Sigmoid colon (tissue), 7 donors: ENCODE data around the gene SPP2. TPM values are rescaled to one million over a fixed set of nuclear protein-coding genes. Genes with fewer than 3 reads are reported as not detected.

ENCODE experiments used
- DNase-seq: peaks from one replicate; pipeline ENCODE4 v3.0.0-alpha.2; 2019
- H3K27ac ChIP-seq, 4 donors: fragments of 200-600 bp; sonication (generic); one replicate each; pipeline ENCODE4 v1.5.1; 2016 to 2019; ENCODE audit warnings: mild to moderate bottlenecking in 1 of 4
- H3K27me3 ChIP-seq, 3 donors: fragments of 200-600 bp; sonication (generic); one replicate each; pipeline ENCODE4 v1.5.1; 2019; ENCODE audit warnings: mild to moderate bottlenecking in 1 of 3
- H3K36me3 ChIP-seq, 4 donors: fragments of 200-600 bp; sonication (generic); one replicate each; pipeline ENCODE4 v1.5.1; 2016 to 2019
- H3K4me1 ChIP-seq, 4 donors: fragments of 200-600 bp; sonication (generic); one replicate each; pipeline ENCODE4 v1.5.1; 2017 to 2019
- H3K4me3 ChIP-seq, 4 donors: fragments of 200-600 bp; sonication (generic); one replicate each; pipeline ENCODE4 v1.5.1; 2017 to 2019; ENCODE audit warnings: mild to moderate bottlenecking in 2 of 4, moderate library complexity in 1 of 4
- H3K9me3 ChIP-seq, 4 donors: fragments of 200-600 bp in 3 of 4; sonication (generic) in 3 of 4; one replicate each; pipeline versions ENCODE4 v1.5.1 to v1.6.1; 2013 to 2019
- EP300 ChIP-seq, 4 donors: sonication (generic); formaldehyde crosslinking; IDR thresholded peaks; one replicate each; pipeline ENCODE4 v1.6.1; 2017; ENCODE audit warnings: antibody characterized with exemption in 4 of 4
- POLR2A ChIP-seq, 2 donors: fragments of 450-650 bp; IDR thresholded peaks; one replicate each; pipeline ENCODE4 v1.6.1; 2016; ENCODE audit warnings: antibody characterized with exemption in 2 of 2, mild to moderate bottlenecking in 2 of 2, moderate library complexity in 2 of 2
- POLR2AphosphoS5 ChIP-seq, 4 donors: sonication (generic); formaldehyde crosslinking; IDR thresholded peaks; one replicate each; pipeline ENCODE4 v1.6.1; 2017; ENCODE audit warnings: antibody characterized with exemption in 4 of 4
- WGBS, 2 donors: extraction: QIAGEN DNeasy Blood & Tissue Kit; methylation state at CpG; one replicate each; pipeline ENCODE4 v1.1.7; 2013; 5-methylcytosine and 5-hydroxymethylcytosine counted together
- intact Hi-C: fragments of 100-400 bp; cut with DNase I; formaldehyde crosslinking; loops from one replicate; pipeline ENCODE4 v1.15.1; 2023
- polyA plus RNA-seq, 3 donors: library from polyadenylated mRNA; stranded (reverse); fragments of 200-250 nt; gene quantifications; one replicate each; pipeline ENCODE4 v1.2.3, GENCODE V29; 2013
- total RNA-seq, 4 donors: library from RNA; depleted of rRNA; stranded (reverse); fragments of >200 nt; gene quantifications; one replicate each; pipeline ENCODE4 v1.1.0, GENCODE V29; 2016
- TF ChIP-seq, protein P1 (sequence below), 4 experiments: fragments of 450-650 bp in 3 of 4; fragments of 200-600 bp in 1 of 4; IDR thresholded peaks; one replicate each; pipeline ENCODE4 v1.5.1; 2016 to 2019; ENCODE audit warnings: antibody characterized with exemption in 4 of 4, mild to moderate bottlenecking in 3 of 4, moderate library complexity in 2 of 4
- donor health status: healthy with polysubstance abuse.
- donor health status: Bipolar disorder and iron deficiency.
- donor health status: healthy.

The SPP2 gene
- total and polyA plus RNA-seq, 7 donors: not detected

DNA sequence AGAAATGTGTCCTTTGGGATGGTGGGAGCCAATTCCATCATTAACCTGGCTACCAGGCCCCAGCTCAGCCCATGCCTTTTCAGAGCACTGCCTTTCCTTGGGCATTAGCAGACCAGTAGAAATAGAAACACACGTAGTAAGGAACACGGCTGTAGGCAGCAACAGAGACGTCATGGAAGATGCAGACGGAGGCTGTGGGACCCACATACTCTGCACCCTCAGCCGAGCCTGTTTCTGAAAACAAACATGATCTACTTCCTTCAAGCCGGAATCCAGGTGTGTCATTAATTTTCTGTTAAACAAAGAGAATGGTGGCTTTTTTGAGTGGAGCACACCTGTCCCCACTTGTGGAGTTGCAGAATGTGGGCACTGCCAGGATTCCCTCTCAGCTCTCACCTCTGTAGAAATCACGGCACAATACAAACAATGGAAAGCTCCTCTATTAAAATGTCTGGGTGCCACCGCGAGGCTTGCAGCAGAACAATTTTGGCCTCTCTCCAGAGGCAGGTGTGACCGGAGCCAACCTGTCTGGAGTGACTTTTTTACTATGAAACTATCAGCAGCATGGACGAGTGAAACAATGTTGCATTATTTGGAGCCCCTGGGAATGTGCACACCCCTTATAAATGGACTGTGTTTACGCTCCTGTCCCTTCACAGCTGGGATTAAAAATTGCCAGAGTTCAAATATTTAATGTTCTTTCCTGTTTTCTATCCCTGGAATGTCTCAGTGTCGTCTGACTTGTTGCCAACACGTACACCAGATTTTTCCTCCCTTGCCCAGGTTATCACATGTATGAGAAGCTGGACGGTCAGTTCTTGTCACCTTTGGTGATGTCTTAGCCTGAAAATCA lies 31.7 kb downstream of the SPP2 start:
- TF ChIP-seq, protein P1, sequence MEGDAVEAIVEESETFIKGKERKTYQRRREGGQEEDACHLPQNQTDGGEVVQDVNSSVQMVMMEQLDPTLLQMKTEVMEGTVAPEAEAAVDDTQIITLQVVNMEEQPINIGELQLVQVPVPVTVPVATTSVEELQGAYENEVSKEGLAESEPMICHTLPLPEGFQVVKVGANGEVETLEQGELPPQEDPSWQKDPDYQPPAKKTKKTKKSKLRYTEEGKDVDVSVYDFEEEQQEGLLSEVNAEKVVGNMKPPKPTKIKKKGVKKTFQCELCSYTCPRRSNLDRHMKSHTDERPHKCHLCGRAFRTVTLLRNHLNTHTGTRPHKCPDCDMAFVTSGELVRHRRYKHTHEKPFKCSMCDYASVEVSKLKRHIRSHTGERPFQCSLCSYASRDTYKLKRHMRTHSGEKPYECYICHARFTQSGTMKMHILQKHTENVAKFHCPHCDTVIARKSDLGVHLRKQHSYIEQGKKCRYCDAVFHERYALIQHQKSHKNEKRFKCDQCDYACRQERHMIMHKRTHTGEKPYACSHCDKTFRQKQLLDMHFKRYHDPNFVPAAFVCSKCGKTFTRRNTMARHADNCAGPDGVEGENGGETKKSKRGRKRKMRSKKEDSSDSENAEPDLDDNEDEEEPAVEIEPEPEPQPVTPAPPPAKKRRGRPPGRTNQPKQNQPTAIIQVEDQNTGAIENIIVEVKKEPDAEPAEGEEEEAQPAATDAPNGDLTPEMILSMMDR (IDR thresholded peaks at IDR 0.05): no peak
- TF ChIP-seq EP300 (IDR thresholded peaks at IDR 0.05): no peak
- WGBS, 2 donors: 16 to 62% methylated on average over 15 of the region's 15 CpGs
- intact Hi-C loops: no loop called here

DNA sequence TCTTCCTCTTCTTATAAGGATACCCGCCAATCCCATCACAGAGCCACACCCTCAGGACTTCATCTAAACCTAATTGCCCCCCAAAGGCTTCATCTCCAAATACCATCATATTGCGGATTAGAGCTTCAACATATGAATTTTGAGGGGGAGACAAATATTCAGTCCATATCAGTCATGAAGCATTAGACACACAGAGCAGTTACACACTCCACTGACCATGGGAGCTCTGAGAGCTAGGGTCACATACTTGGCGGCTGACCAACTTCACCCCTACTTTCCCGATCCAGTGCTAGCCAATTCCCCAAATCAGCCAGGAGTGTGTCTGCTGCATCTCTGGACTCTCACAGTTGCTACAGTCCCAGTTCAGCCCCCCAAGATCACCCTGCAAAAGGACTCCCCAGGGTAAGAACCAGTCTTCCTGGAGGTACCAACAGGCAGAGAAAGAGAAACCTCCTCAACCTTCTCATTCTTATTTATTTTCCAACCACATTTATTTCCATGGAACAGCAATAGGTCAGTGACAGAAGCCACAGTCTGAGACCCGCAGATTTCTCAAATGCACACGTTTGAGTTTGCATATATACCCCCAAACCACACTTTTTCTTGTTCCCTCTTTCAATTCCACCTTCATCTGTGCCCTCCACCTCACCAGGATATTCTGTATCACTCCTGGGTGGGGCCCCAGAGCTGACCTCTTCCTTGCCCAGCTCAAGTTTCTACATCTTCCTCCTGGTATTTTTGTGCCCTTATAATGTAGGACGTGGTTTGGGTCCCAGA lies 33.3 kb downstream of the SPP2 start:
- H3K4me3 ChIP-seq: no peak overlapping the region
- H3K36me3 ChIP-seq: no peaks in the 10 kb centered on the region
- peaks cover 0 to 7% (median 0%) of the 10 kb centered on the region in 3 donors for H3K27me3 ChIP-seq
- intact Hi-C loops: no loop called here
- no peaks in the 10 kb centered on the region for H3K4me1 ChIP-seq
- 81 to 89% methylated on average over 7 of the region's 7 CpGs for WGBS, 2 donors
- TF ChIP-seq POLR2AphosphoS5 (IDR thresholded peaks at IDR 0.05) (no peak), POLR2A (IDR thresholded peaks at IDR 0.05) (no peak), EP300 (IDR thresholded peaks at IDR 0.05) (no peak)
- TF ChIP-seq, protein P1 (IDR thresholded peaks at IDR 0.05): no peak
- no peak for DNase-seq
- H3K27ac ChIP-seq: no peak overlapping the region
- H3K9me3 ChIP-seq: peaks cover 0 to 2% (median 0%) of the 10 kb centered on the region in 4 donors

More for the DNA sequence above, 31.7 kb downstream of the SPP2 start:
- Histone ChIP-seq H3K27me3 (peaks cover 0 to 7% (median 0%) of the 10 kb centered on the region in 3 donors), H3K4me1 (no peaks in the 10 kb centered on the region), H3K36me3 (no peaks in the 10 kb centered on the region), H3K27ac (no peak overlapping the region), H3K9me3 (peaks cover 0 to under 1% (median 0%) of the 10 kb centered on the region in 4 donors), H3K4me3 (no peak overlapping the region)
- DNase-seq: no peak

DNA sequence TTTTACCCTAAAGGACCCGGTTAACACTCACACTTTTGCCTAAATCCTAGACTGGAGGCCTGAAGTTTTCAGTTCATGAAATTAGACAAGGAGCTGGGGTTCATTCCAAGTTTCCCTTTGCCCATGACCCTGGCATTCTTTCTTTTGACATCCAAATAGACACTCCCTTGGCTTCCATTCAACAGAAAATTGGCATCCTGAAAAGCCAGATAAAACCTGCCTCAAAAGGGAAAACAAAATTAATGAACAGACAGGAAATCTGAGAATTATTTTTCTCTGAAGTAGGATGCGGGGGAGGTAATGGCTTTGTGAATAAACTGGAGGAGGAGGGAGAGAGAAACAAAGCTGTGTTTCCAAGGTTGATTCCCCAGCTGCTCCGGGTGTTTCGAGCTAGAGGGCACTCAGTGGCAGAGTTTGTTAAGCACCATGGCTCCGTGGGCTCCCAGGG lies 41.0 kb downstream of the SPP2 start:
- no peak overlapping the region for H3K27ac ChIP-seq
- H3K4me3 ChIP-seq: no peak overlapping the region
- WGBS, 2 donors: 8 to 41% methylated on average over 5 of the region's 5 CpGs
- no peaks in the 10 kb centered on the region for H3K36me3 ChIP-seq
- no peaks in the 10 kb centered on the region for H3K4me1 ChIP-seq
- TF ChIP-seq POLR2A (IDR thresholded peaks at IDR 0.05) (no peak), POLR2AphosphoS5 (IDR thresholded peaks at IDR 0.05) (no peak), EP300 (IDR thresholded peaks at IDR 0.05) (no peak)
- TF ChIP-seq, protein P1 (IDR thresholded peaks at IDR 0.05): no peak
- H3K9me3 ChIP-seq: peaks cover 0 to 4% (median 0%) of the 10 kb centered on the region in 4 donors
- intact Hi-C loops: no loop called here
- DNase-seq: no peak
- peaks cover 0 to 5% (median 0%) of the 10 kb centered on the region in 3 donors for H3K27me3 ChIP-seq

DNA sequence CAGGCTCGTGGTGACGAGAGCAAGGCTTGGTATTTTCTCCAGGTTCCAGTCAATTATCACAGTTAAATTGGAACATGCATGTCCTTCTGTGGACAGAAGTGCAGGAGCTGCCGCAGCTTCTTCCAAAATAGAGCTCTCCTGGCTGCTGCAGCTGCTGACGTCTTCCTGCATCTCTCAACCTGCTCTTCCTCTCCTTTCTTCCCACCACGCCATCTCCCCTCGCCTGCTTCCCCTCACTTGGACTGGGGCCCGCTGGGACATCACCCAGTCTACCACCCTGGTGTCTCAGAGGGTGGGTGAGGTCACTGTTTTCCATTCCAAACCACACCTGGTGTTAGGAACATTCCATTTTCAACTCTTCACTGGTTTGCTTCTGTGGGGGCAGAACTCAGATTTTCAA lies 41.4 kb downstream of the SPP2 start:
- DNase-seq: no peak
- WGBS, 2 donors: 17 to 44% methylated on average over 7 of the region's 7 CpGs
- H3K4me1 ChIP-seq: no peaks in the 10 kb centered on the region
- H3K27me3 ChIP-seq: peaks cover 0 to 5% (median 0%) of the 10 kb centered on the region in 3 donors
- no peaks in the 10 kb centered on the region for H3K36me3 ChIP-seq
- TF ChIP-seq POLR2A (IDR thresholded peaks at IDR 0.05): no peak
- no peak for TF ChIP-seq POLR2AphosphoS5 (IDR thresholded peaks at IDR 0.05)
- TF ChIP-seq EP300 (IDR thresholded peaks at IDR 0.05): no peak
- TF ChIP-seq, protein P1 (IDR thresholded peaks at IDR 0.05): no peak
- H3K4me3 ChIP-seq: no peak overlapping the region
- intact Hi-C loops: no loop called here
- H3K27ac ChIP-seq: no peak overlapping the region
- peaks cover 0 to 4% (median 0%) of the 10 kb centered on the region in 4 donors for H3K9me3 ChIP-seq
